Fibroblast of upper back skin (primary cell): Measurements from ENCODE around the gene SRCAP.

Source experiments
- DNase-seq: peaks from one replicate; pipeline ENCODE4 v3.0.0-alpha.2; 2013

The SRCAP gene

DNA sequence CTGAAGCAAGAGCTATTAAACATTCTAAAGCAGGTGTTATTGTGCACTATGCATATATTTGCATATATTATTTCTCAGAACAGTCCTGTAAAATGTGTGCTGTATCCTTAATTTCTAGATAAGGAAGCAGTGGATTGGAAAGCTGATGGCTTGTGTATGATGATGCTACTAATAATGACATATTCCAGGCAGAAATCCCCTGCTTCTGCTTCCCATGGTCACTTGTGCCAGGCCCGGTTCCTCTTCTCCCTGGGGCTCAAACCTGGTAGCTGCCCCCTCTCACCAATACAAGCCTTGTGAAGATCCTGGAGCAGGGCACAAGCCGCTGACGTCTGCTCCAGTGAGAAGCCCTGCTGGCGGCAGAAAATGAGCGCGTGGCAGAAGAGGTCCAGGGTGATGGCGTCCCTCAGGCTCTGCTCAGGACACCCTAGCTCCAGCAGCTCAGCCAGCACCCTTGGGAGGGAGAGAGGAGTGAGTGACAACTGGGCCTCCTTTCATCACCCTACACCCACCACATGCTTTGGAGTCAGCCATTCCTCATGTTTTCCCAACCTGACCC, 61.1 kb downstream of the SRCAP start:
- no peak for DNase-seq

DNA sequence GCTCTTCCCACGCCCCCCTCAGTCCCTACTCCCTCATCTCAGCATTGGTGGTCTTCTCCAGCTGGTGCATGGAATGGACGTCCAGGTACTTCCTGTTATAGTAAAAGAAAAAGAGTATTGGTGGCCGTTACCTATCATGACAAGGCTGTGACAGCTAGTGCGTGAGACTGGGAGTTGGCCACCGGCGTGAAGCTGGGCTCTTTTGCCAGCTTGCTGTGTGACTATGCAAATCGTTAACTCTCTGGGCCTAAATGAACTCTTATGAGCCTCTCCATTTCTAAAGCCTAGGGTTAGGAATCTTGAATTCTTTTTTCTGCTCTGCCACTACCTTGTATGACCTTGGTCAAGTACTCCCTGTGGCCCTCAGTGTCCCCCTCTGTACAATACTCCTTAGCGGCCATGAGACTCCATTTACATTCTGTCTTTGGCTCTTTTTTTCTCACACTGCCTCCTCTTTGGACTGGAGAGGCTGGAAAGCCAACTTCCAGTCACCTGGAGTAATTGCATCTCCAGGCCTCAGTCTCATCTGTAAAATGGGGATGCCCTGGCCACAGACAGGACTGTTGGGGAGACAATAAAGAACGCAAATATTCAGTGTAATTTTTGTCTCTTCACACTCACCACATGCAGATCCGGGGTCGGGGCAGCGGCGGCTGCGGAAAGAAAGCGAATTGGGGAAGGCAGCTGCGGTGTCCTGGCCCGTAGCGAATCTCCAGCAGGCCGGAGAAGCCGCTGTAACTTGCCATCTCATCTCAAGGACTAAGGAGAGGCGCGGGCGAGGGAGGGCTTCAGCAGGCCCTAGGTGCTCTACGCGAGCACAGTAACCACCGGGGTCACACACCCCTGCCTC, 61.8 kb downstream of the SRCAP start:
- DNase-seq: no peak

DNA sequence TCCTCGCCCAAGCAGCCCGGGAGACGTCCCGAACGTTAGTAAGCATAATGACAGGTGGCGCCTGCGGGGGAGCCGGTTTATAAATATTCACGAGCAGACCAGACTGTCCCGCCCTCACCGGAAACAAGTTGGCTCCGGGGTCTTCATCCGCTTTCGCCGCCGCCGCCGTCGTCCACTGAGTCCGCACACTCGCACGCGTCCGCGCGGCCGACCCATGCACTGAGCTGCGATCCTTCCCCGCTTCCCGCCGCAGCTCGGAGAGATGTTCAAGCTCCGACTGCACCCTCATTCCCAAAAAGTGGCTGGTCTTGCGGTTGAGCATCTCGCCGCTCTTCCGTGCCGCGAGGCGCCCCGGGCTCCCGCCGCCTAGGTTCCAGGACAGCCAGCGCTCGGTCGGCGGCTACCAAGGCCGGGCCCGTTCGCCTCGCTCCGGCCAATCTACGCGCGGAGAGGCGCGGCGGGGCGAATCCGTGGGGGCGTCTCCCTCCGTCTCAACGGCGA, 62.5 kb downstream of the SRCAP start:
- DNase-seq: no peak

DNA sequence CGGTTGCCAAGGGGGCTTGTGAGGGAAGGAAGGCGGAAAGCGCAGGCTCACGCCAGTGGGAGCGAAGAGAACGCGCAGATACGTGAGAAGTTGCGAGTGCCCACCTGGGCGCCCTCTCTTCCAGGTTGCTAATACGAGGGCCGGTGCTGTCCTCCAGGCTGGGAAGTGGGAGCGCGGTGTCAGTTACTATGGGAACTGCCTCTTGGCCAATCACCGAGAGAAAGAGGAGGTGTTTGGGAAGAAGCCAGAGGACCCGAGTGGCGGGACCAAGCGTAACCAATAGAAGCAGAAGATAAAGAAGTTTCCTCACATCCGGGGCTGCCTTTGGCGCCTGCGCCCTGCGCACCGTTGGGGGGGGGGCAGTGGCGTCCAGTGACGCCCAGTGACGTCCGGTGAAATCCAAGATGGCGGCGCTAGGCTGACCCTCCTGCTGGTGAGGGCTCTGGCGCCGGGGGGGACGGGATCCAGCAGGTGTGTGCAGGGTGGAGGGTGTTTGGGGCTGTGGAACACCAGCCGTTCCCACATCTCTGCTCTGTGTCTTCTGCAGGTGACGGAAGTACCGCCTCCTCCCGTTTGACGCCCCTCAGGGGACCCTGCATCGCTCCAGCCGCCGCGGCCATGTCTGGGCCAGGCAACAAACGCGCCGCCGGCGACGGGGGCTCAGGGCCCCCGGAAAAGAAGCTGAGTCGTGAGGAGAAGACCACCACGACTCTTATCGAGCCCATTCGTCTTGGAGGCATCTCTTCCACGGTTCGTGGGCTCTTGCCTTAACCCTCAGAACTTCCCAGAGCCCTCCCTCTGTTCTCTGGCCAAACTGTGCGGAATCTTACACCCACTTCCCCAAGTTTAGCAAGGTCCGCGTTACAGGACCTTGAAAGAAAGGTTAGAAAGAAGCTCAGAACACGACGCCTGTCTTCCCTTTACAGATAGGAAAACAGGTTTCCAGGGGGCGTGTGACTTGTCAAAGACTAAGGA, 63.2 kb downstream of the SRCAP start, which contains the start of the genes CFAP119 and RNF40:
Gene CFAP119 (minus strand): TSS at position 135 of the 975 bp plus-strand sequence. CDS start 314 bp downstream, outside the sequence.
Gene RNF40 (plus strand): TSS at position 395 of the 975 bp plus-strand sequence. CDS start 224 bp downstream, at position 619.
- peak; percentile 98 for DNase-seq

DNA sequence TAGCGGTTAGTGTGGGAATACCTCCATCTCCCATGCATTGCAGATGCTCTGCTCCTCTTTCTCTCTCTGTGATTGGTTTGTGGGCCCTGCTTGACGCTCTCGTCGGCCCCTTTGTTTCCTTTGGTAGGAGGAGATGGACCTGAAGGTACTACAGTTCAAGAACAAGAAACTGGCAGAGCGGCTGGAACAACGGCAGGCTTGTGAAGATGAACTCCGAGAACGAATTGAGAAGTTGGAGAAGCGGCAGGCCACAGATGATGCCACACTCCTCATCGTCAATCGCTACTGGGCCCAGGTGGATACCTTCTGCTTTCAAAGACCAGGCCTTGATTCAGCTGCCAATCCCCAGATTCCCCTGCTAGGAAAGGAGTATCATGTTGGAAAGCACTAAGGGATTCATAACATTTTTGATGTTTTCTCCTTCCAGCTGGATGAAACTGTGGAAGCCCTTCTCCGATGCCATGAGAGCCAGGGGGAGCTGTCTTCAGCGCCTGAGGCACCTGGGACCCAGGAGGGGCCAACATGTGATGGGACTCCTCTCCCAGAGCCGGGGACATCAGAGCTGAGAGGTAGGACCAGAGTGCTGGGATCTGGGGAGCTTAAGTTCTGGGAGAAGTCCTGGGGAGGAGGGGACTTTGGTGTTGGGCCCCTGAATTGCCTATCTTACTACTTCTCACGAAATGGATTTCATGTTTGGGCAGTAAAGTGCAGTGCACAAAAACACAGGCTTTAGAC, 64.2 kb downstream of the SRCAP start:
- no peak for DNase-seq

DNA sequence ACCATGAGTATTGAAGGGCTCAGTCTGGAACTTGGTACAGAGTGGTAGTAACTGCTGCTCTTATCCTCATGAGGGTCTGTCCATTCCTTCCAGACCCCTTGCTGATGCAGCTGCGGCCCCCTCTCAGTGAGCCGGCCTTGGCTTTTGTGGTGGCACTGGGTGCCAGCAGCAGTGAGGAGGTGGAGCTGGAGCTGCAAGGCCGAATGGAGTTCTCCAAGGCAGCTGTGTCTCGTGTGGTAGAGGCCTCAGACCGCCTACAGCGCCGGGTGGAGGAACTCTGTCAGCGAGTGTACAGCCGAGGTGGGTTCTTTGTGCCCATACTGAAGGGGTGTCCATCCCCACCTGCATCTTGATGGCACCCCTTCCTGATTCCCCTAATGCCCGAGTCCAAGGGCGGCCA, 65.1 kb downstream of the SRCAP start:
- no peak for DNase-seq

DNA sequence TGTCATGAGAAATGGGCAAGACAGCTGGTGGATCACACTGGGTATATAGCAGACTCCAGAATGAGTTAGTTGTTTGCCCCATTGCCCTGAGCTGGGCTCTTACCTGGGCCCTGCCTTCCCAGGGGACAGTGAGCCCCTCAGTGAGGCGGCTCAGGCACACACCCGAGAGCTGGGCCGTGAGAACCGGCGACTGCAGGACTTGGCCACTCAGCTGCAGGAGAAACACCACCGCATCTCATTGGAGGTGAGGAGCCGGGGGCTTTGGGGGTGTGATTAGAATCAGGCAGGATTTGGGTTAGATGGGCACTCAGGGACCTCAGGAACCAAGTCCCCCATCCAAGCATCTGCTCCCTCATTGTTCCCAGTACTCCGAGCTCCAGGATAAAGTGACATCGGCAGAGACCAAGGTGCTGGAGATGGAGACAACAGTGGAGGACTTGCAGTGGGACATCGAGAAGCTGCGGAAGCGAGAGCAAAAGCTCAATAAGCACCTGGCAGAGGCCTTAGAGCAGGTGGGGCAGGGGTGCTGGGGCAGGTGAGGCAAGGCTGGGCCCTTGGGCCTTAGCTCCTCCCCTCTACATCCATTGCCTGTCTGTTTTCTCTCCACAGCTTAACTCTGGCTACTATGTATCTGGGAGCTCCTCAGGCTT, 66.0 kb downstream of the SRCAP start:
- DNase-seq: no peak

DNA sequence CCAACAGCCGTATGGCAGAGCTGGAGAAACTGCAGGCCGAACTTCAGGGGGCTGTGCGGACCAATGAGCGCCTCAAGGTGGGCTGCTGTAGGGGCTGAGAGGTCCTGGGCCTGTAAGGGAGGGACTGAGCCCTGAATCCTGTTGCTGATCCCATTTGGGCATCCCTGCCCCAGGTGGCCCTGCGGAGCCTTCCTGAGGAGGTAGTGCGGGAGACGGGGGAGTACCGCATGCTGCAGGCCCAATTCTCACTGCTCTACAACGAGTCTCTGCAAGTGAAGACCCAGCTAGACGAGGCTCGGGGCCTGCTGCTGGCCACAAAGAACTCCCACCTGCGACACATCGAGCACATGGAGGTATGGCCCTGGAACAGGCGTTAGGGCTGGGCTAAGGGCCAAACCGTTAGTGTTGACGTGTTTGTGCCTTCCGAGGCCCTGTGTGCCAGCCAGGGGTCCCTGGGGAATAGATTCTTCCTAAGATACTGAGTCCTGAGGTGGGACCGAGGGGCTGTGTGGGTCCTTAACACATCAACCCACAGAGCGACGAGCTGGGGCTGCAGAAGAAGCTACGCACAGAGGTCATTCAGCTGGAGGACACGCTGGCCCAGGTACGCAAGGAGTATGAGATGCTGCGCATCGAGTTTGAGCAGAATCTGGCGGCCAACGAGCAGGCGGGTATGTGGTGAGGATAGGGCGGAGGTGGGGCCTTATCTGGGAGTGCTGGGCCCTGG, 67.4 kb downstream of the SRCAP start:
- no peak for DNase-seq

DNA sequence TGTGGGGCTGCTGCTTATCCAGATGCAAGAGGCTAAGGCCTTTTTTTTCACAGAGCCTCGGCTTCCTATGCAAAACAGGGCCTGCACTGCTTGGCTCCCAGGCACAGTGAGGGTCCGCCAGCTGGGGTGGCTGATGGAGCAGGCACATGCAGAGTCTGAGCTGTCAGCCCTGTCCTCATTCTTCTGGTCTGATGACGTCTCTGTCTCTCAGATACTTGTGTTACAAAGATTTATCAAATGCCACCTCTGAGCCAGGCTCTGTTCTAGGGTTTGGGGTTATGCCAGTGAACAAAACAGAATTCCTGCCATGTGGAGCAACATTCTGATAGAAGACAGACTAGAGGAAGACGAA, 67.9 kb downstream of the SRCAP start:
- DNase-seq: no peak

DNA sequence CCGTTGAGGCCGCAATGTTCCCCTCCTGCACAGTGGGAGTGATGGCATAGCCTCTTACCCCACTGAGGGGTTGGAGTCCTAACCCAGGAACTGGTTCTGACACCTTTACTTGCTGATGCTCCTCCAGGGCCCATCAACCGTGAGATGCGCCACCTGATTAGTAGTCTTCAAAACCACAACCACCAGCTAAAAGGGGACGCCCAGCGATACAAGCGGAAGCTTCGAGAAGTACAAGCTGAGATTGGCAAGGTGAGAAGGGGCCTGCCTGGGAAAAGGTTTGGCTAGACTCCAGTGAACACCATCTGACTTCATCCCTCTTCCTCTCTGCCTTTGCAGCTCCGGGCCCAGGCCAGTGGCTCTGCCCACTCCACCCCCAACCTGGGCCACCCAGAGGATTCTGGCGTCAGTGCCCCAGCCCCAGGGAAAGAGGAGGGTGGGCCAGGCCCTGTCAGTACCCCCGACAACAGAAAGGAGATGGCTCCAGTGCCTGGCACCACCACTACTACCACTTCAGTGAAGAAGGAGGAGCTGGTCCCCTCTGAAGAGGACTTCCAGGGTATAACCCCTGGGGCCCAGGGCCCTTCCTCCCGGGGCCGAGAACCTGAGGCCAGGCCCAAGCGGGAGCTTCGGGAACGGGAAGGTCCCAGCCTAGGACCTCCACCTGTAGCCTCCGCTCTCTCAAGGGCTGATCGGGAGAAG, 68.9 kb downstream of the SRCAP start:
- DNase-seq: no peak

DNA sequence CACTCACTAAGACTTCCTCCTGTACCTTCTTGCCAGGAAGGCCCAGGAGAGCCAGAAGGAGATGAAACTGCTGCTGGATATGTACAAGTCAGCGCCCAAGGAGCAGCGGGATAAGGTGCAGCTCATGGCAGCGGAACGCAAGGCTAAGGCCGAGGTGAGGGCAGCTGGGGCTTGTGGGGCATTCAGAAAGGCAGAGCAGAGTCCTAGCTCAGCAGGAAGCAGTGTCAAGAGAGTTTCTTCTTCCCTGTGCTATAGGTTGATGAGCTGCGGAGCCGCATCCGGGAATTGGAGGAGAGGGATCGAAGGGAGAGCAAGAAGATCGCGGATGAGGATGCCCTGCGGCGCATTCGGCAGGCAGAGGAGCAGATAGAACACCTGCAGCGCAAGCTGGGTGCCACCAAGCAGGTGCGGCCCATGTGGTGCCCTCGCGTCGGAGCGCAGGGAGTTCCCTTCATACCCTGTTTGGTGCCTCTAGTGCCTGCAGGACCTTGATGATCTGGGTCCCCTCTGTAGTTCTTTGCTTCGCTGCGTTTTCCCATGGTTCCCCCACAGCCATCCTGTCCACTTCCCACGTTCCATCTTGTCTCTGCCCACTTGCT, 69.7 kb downstream of the SRCAP start:
- no peak for DNase-seq

DNA sequence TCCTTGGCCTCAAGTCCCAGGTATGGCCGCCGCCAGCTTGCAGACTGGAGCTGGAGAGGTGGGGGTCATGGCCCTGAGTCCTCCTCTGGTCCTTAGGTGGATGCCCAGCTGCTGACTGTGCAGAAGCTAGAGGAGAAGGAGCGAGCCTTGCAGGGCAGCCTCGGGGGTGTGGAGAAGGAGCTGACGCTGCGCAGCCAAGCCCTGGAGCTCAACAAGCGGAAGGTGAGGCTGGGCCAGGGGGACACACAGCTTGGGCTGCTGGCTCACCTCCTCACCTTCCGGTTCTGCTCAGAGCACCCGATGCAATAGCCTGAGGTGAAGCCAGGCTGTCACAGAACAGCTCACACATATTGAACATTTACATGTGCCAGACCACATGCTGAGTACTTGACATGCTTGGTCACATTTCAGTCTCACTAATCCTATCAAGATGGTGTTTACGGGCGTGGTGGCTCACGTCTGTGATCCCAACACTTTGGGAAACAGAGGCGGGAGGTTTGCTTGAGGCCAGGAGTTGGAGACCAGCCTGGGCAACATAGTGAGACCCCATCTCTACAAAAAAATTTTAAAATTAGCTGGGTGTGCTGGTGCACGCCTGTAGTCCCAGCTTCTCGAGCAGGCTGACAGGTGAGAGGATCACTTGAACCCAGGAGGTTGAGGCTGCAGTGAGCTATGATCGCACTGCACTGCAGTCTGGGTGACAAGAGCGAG, 70.6 kb downstream of the SRCAP start:
- no peak for DNase-seq

DNA sequence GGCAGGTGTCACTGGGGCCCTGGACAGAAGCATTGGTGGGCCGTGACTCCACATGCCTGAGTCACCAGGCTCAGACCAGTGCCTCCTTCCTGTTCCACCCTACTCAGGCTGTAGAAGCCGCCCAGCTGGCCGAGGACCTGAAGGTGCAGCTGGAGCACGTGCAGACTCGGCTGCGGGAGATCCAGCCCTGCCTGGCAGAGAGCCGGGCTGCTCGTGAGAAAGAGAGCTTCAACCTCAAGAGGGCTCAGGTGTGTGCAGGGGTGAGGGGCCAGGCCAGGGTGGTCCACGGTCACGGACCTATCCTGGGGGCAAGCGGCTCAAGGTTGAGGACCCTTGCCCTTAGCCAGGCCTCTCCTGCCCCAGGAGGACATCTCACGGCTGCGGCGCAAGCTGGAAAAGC, 72.8 kb downstream of the SRCAP start:
- DNase-seq: no peak

DNA sequence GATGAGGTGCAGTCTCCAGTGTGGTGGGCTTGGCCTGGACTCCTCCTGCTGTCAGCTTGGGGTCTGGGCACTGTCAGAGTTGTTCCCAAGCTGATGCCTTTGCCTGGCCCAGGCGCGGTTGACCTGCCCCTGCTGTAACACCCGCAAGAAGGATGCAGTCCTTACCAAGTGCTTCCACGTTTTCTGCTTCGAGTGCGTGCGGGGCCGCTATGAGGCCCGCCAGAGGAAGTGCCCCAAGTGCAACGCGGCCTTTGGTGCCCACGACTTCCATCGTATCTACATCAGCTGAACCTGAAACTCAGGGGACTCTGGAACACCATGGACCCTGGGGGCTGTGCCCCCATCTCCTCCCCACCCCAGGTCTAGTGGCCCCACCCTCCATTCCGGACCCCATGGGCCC, 74.9 kb downstream of the SRCAP start:
- no peak for DNase-seq

DNA sequence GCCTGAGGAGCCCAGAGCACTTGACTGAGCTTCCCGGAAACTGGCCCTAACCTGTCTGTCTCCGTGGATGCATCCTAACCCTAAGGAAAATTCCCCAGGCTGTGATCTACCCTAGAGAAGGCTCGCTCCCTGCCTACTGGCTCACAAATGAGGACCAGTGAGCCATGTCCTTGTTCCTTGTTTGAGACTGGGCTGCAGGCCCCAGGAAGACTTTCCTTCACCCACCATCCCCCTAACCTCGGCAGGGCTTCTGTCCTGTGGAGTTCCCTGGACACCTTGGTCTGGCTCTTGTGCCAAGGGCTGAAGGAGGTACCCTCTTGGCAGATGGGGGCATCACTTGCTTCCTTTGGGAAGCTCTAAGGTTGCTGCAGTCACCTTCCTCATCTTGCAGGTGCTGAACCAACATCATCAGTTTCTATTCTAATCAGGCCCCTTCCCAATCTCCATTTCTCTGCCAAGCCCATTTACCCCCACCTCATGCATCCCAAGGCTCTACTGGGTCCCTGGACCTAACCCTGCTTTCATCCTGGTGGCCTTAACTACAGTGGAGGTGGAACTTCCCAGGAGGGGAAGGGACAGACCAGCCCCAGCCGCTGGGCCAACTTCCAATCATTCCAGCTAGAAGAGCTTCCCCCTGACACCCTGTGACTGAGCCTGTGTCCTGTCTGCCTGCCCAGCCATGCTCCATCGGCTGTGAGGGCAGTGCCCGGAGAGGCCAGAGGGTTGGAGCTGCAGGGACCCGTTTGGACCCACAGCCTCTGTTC, 75.6 kb downstream of the SRCAP start:
- no peak for DNase-seq

DNA sequence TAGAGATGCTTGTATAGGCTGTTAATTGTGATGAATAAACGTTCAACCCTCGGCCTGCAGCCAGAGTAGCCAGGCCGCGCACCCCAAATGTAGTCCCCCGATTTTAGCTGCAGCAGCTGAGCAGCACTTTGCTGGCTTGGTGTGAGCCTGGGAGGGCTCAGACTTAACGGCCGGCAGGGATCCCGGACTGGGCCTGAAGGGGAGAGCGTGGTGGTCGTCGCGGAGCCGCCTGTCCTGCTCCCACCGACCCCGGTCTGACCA, 76.1 kb downstream of the SRCAP start:
- no peak for DNase-seq

DNA sequence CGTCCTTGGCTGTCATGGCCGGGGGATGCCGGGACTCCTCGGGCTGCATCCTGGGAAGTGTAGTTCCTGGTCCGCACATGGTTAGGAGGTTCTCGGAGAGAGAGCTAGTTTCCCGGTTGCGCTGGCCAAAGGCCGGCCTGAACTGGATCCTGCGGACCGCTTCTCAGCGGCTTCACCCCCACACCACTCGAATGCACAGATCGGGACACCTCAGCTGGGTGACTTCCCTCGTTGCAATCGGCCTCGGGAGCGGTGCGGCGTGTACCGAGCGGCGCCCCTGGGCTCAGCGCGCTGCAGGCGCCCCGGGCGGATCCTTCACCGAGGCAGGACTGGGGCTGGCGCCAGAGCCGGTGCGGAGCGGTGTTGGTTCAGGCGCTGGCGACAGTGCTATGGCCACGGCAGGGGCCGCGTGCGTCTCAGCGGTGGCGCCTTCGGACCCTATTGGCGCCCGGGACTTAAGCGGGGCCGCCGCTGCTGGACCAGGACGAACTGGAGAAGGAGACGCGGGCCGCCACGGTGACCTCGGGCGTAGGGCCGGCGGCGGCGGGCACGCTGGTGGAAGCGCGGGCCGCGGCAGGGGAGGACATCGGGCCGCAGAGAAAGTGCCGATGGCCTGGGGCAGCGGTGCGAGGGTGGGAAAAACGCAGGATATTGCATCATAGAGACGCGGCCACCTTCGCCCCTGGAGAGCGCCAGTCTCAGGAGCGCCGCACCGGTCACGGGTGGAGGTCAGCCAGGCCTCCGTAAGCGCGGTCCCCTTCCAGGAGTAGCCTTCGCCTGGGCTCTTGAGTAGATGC, 76.6 kb downstream of the SRCAP start:
- peak; percentile 82 for DNase-seq
